Raji (cell line): ENCODE data around the gene IYD.

Experiments used
- POLR2A ChIP-seq: IDR thresholded peaks from 2 replicates; pipeline ENCODE4 v1.6.1; 2011; ENCODE audit warnings: low read depth, low read length, control low read depth; ENCODE audit not compliant: insufficient read depth

The IYD gene, protein sequence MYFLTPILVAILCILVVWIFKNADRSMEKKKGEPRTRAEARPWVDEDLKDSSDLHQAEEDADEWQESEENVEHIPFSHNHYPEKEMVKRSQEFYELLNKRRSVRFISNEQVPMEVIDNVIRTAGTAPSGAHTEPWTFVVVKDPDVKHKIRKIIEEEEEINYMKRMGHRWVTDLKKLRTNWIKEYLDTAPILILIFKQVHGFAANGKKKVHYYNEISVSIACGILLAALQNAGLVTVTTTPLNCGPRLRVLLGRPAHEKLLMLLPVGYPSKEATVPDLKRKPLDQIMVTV

GRCh38 chr6:150368762-150369161, at the start of gene IYD:
IYD (plus strand) TSS chr6:150369012; CDS start chr6:150369032, 20 bp downstream.
- TF ChIP-seq POLR2A, result no peak

DNA sequence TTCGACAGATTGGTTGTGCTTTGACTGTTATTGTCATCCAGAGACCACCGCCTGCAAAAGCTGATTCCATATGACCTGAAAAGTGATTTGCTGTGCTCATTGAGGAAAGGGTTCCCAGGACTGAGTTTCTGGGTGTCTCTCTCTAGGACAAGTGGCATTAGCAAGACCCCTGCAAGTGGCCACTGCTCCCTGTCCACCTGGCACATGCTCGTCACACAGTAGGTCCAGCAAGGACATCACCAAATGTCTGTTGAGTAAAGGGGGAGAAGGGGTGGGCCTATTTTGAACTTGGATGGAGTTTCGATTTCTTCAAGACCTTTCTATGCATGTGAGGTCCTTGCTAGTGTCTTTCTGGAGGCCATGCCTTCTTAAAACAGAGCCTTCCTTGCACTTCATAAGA, 48.9 kb upstream of the IYD start:
- TF ChIP-seq POLR2A, result no peak

- TF ChIP-seq POLR2A, result no peak
These were observed 48.4 kb upstream of the IYD start for GRCh38 chr6:150320442-150320841.

DNA sequence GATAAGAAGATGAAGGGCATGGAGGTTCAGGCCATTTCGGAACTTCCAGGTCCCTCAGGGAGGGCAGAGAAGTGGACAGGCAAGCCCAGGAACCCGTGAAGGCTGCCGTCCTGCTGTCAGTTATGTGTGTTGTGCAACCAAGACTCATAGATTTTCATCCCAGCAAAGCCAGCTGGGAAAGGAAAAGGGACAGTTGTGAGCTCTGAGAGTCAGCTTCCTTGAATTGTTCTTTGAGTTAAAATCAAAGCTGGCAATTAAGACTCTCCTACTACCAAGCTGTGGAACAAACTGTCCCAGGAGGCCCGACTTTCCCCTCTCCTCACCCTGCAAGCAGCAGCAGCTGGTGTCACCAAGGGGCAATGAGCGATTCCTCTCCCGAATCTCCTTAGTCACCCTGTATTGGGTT, 46.3 kb upstream of the IYD start:
- no peak for TF ChIP-seq POLR2A

DNA sequence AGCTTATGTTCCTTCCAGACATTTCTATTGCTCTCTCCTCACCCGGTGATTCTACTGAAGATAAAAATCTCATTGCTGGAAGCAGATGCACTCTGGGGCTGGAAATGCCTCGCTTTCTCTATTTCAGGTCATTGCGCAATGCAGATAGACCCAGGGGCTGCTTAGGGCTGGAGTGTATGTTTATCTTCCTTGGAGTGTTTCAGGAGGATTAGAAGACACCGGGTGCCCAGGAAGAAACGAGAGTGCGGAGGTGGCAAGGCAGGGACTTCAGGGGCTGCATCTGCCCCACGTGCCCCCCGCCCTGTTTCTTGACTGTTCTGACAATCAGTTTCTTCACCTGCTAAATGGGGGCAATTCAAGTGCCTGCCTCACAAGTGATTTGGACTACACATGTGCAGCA, 45.6 kb upstream of the IYD start:
- no peak for TF ChIP-seq POLR2A

DNA sequence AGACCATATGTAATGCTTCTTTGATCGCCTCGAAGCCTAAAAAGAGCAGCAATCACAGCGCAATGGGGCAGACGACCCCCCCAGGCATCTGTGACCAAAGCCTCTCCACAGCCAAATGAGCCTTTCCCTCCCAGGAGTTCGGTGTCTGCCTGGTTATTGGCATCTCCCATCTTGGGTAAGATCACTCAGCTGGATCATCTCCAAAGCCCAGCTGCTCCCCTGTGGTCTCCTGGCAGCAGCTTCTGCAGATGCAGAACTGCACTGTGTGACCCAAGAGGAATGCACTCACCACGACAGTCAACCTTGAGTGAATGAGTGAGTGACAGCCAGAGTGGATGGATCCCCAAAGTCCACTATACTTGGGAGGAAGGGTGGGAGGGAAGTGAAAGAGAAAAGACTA, 44.8 kb upstream of the IYD start:
- TF ChIP-seq POLR2A, result no peak

- TF ChIP-seq POLR2A, result no peak
These were observed 43.6 kb upstream of the IYD start for GRCh38 chr6:150325066-150325772.

GRCh38 chr6:150327117-150327774, 41.6 kb upstream of the IYD start:
- TF ChIP-seq POLR2A, result no peak

DNA sequence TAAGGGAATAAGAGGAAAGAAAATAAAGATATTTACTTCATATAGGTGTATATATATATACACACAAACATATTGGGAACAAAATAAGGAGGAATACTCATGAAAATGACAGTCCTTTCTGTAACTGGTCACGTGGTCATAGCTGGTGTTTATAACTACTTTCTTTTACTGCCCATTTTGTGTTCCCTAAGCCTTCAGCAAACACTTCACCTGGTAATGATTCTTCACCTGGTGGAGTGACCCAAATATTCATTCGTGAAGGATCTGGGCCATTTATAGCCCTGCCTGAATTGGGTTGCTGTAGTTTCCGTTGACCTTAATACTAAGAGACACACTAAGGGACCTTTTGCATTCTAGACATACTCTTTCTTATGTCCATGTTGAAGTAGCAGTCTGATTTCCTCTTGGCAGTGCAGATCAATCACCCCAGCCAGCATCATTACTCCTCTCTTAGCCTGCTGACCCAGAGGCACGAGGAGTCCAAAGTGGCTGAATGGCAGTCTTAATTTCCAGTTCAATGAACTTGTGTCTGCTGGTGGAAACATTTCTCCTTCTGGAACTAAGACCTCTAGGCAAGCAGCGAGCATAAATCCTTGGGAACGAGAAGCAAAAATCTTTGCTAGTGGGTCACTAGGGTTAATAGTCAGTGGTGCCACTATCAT, 39.9 kb upstream of the IYD start:
- TF ChIP-seq POLR2A, result no peak

DNA sequence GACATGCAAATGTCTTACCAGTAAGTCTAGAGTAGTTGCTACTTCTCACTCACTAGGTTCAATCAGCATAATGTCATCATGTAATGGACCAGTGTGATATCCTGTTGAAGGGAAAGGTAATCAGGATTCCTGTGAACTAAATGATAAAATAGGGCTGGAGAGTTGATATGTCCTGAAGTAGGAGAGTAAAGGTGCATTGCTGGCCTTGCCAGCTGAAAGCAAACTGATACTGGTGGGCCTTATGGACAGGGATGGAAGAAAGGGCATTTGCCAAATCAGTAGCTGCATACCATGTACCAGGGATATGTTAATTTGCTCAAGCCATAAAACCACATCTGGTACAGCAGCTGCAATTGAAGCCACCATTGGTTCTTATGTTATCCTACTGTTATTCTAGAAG, 37.5 kb upstream of the IYD start:
- no peak for TF ChIP-seq POLR2A

- TF ChIP-seq POLR2A, result no peak
These were observed 35.8 kb upstream of the IYD start for GRCh38 chr6:150332939-150333584.

GRCh38 chr6:150333585-150333941, 35.2 kb upstream of the IYD start:
- TF ChIP-seq POLR2A, result no peak

GRCh38 chr6:150334790-150335783, 33.7 kb upstream of the IYD start:
- no peak for TF ChIP-seq POLR2A

- no peak for TF ChIP-seq POLR2A
These were observed 32.5 kb upstream of the IYD start for GRCh38 chr6:150336299-150336698.

GRCh38 chr6:150336708-150337107, 32.1 kb upstream of the IYD start:
- no peak for TF ChIP-seq POLR2A

GRCh38 chr6:150342126-150342525, 26.7 kb upstream of the IYD start:
- no peak for TF ChIP-seq POLR2A
